SK-N-SH (cell line): Measurements from ENCODE around the gene NUDCD3. TPM values are rescaled to one million over a fixed set of nuclear protein-coding genes. Genes with fewer than 3 reads are reported as not detected.

Experiments
- CTCF ChIA-PET: fragments of 300-600, 350-600 bp; formaldehyde crosslinking; extraction: SDS; loops from one replicate; lab custom pipeline; 2021; lab: Yijun Ruan, JAX
- POLR2A ChIA-PET: fragments of 350-600 bp; sonication (Branson Sonifier 250); formaldehyde crosslinking; extraction: SDS; loops from one replicate; lab custom pipeline; 2020; ENCODE audit warnings: antibody characterized with exemption, inconsistent platforms; lab: Yijun Ruan, JAX
- DNase-seq: peaks from one replicate; pipeline ENCODE4 v3.0.0; 2012
- H2AFZ ChIP-seq: fragments of 200-600 bp; sonication (generic); 2 replicates; pipeline ENCODE4 v1.8.1; 2016; ENCODE audit warnings: antibody characterized with exemption, mild to moderate bottlenecking, low read depth
- H3F3A ChIP-seq: fragments of 200-600 bp; sonication (generic); replicated peaks from 2 replicates; pipeline ENCODE3; 2016; ENCODE audit warnings: antibody characterized with exemption, mild to moderate bottlenecking; ENCODE audit not compliant: insufficient read depth
- H3K27ac ChIP-seq, 2 experiments: fragments of 200-500 bp in 1 of 2; fragments of 200-600 bp in 1 of 2; sonication (Bioruptor generic) in 1 of 2; sonication (generic), shearing (Covaris generic) in 1 of 2; 2 replicates each; pipeline versions ENCODE4 v1.5.1 to v1.6.1; 2014 to 2016; ENCODE audit warnings: low read depth in 2 of 2, inconsistent platforms in 1 of 2, low read length in 1 of 2, mild to moderate bottlenecking in 1 of 2, mixed read lengths in 1 of 2
- H3K27me3 ChIP-seq: fragments of 200-600 bp; sonication (generic), shearing (Covaris generic); 2 replicates; pipeline ENCODE4 v1.6.1; 2016; ENCODE audit warnings: mixed run types; ENCODE audit not compliant: insufficient read depth
- H3K36me3 ChIP-seq, 2 experiments: fragments of 200-500 bp in 1 of 2; fragments of 200-600 bp in 1 of 2; sonication (Bioruptor generic) in 1 of 2; sonication (generic) in 1 of 2; replicated peaks in 1 of 2; 2 replicates each; pipeline versions ENCODE3 to v1.5.1; 2014 to 2016; ENCODE audit warnings: low read length in 1 of 2, mild to moderate bottlenecking in 1 of 2; ENCODE audit not compliant: insufficient read depth in 2 of 2, control insufficient read depth in 1 of 2
- H3K4me1 ChIP-seq, 2 experiments: fragments of 200-500 bp in 1 of 2; fragments of 200-600 bp in 1 of 2; sonication (Bioruptor generic) in 1 of 2; sonication (generic), shearing (Covaris generic) in 1 of 2; 2 replicates each; pipeline versions ENCODE4 v1.5.1 to v1.6.1; 2014 to 2016; ENCODE audit warnings: low read depth in 1 of 2, low read length in 1 of 2, mixed run types in 1 of 2; ENCODE audit not compliant: insufficient read depth in 2 of 2, control insufficient read depth in 1 of 2
- H3K4me2 ChIP-seq: fragments of 200-600 bp; sonication (generic), shearing (Covaris generic); 2 replicates; pipeline ENCODE4 v1.6.1; 2017; ENCODE audit warnings: mixed run types
- H3K4me3 ChIP-seq, 2 experiments: fragments of 200-500 bp in 1 of 2; fragments of 200-600 bp in 1 of 2; sonication (Bioruptor generic) in 1 of 2; sonication (generic), shearing (Covaris generic) in 1 of 2; 2 replicates each; pipeline versions ENCODE4 v1.5.1 to v1.8.1; 2014 to 2016; ENCODE audit warnings: low read depth in 2 of 2, inconsistent platforms in 1 of 2, low read length in 1 of 2, mild to moderate bottlenecking in 1 of 2, mixed read lengths in 1 of 2, moderate library complexity in 1 of 2
- H3K79me2 ChIP-seq: fragments of 200-600 bp; sonication (generic); 2 replicates; pipeline ENCODE4 v1.8.1; 2017; ENCODE audit warnings: mild to moderate bottlenecking; ENCODE audit not compliant: insufficient read depth
- H3K9ac ChIP-seq: fragments of 200-600 bp; sonication (generic); 2 replicates; pipeline ENCODE4 v1.6.1; 2017; ENCODE audit warnings: mixed run types
- H3K9me2 ChIP-seq: fragments of 200-600 bp; sonication (generic); 2 replicates; pipeline ENCODE4 v1.6.1; 2017; ENCODE audit warnings: mixed run types
- H3K9me3 ChIP-seq: fragments of 200-600 bp; sonication (generic); 2 replicates; pipeline ENCODE4 v1.6.1; 2017; ENCODE audit warnings: mixed run types, mild to moderate bottlenecking, moderate library complexity
- H4K20me1 ChIP-seq: fragments of 200-600 bp; sonication (generic); 2 replicates; pipeline ENCODE4 v1.6.1; 2017; ENCODE audit warnings: mild to moderate bottlenecking, mixed run types; ENCODE audit not compliant: insufficient read depth
- CHD2 ChIP-seq: fragments of 150-350 bp; IDR thresholded peaks from 2 replicates; pipeline ENCODE4 v1.6.1; 2018; ENCODE audit warnings: low read length; ENCODE audit not compliant: partially characterized antibody
- ELF1 ChIP-seq: IDR thresholded peaks from 2 replicates; pipeline ENCODE4 v1.4.0; 2012
- EZH2phosphoT487 ChIP-seq: fragments of 200-600 bp; sonication (generic); IDR thresholded peaks from 2 replicates; pipeline ENCODE4 v1.6.1; 2017; ENCODE audit warnings: low read depth, mixed run types, mild to moderate bottlenecking, antibody characterized with exemption, moderate library complexity, borderline replicate concordance
- FOXJ3 ChIP-seq: sonication (generic); formaldehyde crosslinking; IDR thresholded peaks from 2 replicates; pipeline ENCODE4 v1.5.1; 2020; ENCODE audit warnings: mild to moderate bottlenecking, missing genetic modification reagents
- FOXM1 ChIP-seq: IDR thresholded peaks from 2 replicates; pipeline ENCODE4 v1.4.0; 2012; ENCODE audit warnings: low read depth, mild to moderate bottlenecking
- GABPA ChIP-seq: IDR thresholded peaks from 2 replicates; pipeline ENCODE4 v1.4.0; 2012; ENCODE audit warnings: low read depth, mild to moderate bottlenecking
- MEF2A ChIP-seq: IDR thresholded peaks from 2 replicates; pipeline ENCODE4 v1.4.0; 2012; ENCODE audit warnings: low read depth, borderline replicate concordance
- MXI1 ChIP-seq: IDR thresholded peaks from 2 replicates; pipeline ENCODE4 v1.6.1; 2012; ENCODE audit warnings: mild to moderate bottlenecking, low read depth, low read length, improper control_type of control experiment
- NFIC ChIP-seq: IDR thresholded peaks from 2 replicates; pipeline ENCODE4 v1.4.0; 2012; ENCODE audit warnings: borderline replicate concordance
- NRF1 ChIP-seq: IDR thresholded peaks from 2 replicates; pipeline ENCODE4 v1.6.1; 2012; ENCODE audit warnings: low read depth, mild to moderate bottlenecking, low read length
- POLR2AphosphoS5 ChIP-seq: IDR thresholded peaks from 2 replicates; pipeline ENCODE4 v1.6.1; 2012; ENCODE audit warnings: low read depth, low read length
- RAD21 ChIP-seq: IDR thresholded peaks from 2 replicates; pipeline ENCODE4 v1.6.1; 2012; ENCODE audit warnings: mild to moderate bottlenecking, low read length
- RFX5 ChIP-seq: IDR thresholded peaks from 2 replicates; pipeline ENCODE4 v1.6.1; 2012; ENCODE audit warnings: mild to moderate bottlenecking, improper control_type of control experiment, low read length
- SIN3A ChIP-seq: IDR thresholded peaks from 2 replicates; pipeline ENCODE4 v1.6.1; 2012; ENCODE audit warnings: low read depth, mild to moderate bottlenecking, low read length, moderate library complexity, borderline replicate concordance
- SMC3 ChIP-seq: IDR thresholded peaks from 2 replicates; pipeline ENCODE4 v1.6.1; 2012; ENCODE audit warnings: low read depth, low read length, improper control_type of control experiment
- TAF1 ChIP-seq: IDR thresholded peaks from 2 replicates; pipeline ENCODE4 v1.6.1; 2012; ENCODE audit warnings: low read depth, mild to moderate bottlenecking, low read length, moderate library complexity, borderline replicate concordance
- TCF12 ChIP-seq: IDR thresholded peaks from 2 replicates; pipeline ENCODE4 v1.4.0; 2012
- TEAD4 ChIP-seq: IDR thresholded peaks from 2 replicates; pipeline ENCODE4 v1.4.0; 2012; ENCODE audit warnings: mild to moderate bottlenecking, borderline replicate concordance; ENCODE audit not compliant: insufficient read depth
- USF1 ChIP-seq: IDR thresholded peaks from 2 replicates; pipeline ENCODE4 v1.4.0; 2012; ENCODE audit warnings: low read depth, borderline replicate concordance
- YY1 ChIP-seq: IDR thresholded peaks from 2 replicates; pipeline ENCODE4 v1.4.0; 2012; ENCODE audit warnings: low read depth, mild to moderate bottlenecking
- WGBS: methylation state at CpG from one replicate; pipeline ENCODE4 v1.1.6; 2017; ENCODE audit warnings: low lambda C conversion rate; 5-methylcytosine and 5-hydroxymethylcytosine counted together
- polyA plus RNA-seq, 3 experiments: library from polyadenylated mRNA; depleted of rRNA; stranded (reverse); fragments of >200 nt; gene quantifications; 2 replicates each; pipeline ENCODE4 v1.2.3, GENCODE V29; 2012
- TF ChIP-seq, protein P1 (sequence below): IDR thresholded peaks from 2 replicates; pipeline ENCODE4 v1.4.0; 2012; ENCODE audit warnings: low read depth, borderline replicate concordance
- TF ChIP-seq, protein P2 (sequence below): fragments of 150-350 bp; IDR thresholded peaks from 2 replicates; pipeline ENCODE4 v1.6.1; 2016; ENCODE audit warnings: mild to moderate bottlenecking, low read depth, low read length

The NUDCD3 gene
- polyA plus RNA-seq, 1 of the 3 experiments (the other 2 are of a cell fraction) = 66.0 TPM

DNA sequence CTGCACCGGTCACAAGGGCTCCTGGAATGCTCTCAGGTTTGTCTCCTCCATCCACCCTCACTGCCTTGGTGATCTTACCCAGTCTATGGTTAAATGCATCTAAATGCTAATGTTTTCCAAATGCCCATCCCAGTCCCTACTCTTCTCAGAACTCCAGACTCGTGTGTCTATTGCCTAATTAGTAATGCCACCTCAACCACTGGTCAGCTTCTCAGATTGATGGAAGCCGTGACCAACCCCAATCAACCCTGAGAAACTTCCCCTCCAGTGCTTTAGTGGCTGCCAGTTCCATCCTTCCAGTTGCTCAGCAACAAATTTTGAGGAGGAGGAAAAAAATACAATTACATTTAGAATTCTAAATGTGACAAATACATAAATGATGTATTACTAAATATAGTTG is 18.6 kb downstream of the NUDCD3 start:
- Histone ChIP-seq H3K9me3 (no peaks in the 10 kb centered on the region), H3K27me3 (no peaks in the 10 kb centered on the region), H2AFZ (no peak overlapping the region), H4K20me1 (peaks cover 56% of the 10 kb centered on the region), H3K9me2 (no peaks in the 10 kb centered on the region), H3K79me2 (peaks cover 98% of the 10 kb centered on the region), H3F3A (peaks cover 22% of the 10 kb centered on the region), H3K4me3 (no peak overlapping the region), H3K4me1 (peaks cover 24 to 29% of the 10 kb centered on the region in 2 experiments), H3K36me3 (peaks cover 67 to 85% of the 10 kb centered on the region in 2 experiments), H3K27ac (no peak overlapping the region), H3K9ac (no peak overlapping the region), H3K4me2 (no peak overlapping the region)
- no peak for DNase-seq
- CTCF ChIA-PET = interaction anchor here (0.7 to 2.0 kb wide), 5 partner anchors 17 to 231 kb away, joined by 3 to 5 read pairs (median 3); no protein-coding TSS in a partner anchor
- POLR2A ChIA-PET = no interaction called here
- TF ChIP-seq RFX5 (no peak), FOXM1 (no peak), MXI1 (no peak), TEAD4 (no peak), CHD2 (no peak), NRF1 (no peak), POLR2AphosphoS5 (no peak), TCF12 (no peak), FOXJ3 (CRISPR knock-in tag) (no peak), ELF1 (no peak)
- TF ChIP-seq, protein P1, sequence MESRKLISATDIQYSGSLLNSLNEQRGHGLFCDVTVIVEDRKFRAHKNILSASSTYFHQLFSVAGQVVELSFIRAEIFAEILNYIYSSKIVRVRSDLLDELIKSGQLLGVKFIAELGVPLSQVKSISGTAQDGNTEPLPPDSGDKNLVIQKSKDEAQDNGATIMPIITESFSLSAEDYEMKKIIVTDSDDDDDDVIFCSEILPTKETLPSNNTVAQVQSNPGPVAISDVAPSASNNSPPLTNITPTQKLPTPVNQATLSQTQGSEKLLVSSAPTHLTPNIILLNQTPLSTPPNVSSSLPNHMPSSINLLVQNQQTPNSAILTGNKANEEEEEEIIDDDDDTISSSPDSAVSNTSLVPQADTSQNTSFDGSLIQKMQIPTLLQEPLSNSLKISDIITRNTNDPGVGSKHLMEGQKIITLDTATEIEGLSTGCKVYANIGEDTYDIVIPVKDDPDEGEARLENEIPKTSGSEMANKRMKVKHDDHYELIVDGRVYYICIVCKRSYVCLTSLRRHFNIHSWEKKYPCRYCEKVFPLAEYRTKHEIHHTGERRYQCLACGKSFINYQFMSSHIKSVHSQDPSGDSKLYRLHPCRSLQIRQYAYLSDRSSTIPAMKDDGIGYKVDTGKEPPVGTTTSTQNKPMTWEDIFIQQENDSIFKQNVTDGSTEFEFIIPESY = no peak
- WGBS = 89% methylated on average over 3 of the region's 3 CpGs

DNA sequence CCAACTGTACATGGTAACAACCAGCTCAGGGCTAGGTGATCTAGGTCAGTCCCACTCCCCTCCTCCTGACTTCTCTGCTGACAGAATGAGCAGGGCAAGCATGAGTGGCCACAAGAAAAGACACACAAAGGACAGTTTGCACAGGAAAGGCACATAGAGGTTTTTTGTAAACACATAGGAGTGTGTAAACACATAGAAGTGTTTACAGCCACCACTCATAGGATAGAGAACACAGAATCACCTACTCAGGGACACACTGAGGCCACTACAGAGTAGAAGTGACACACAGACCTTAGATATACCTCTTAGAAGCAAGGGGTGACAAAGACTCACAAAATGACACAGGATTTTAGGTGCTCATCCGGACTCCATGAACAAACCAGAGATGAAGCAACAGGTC is 19.0 kb downstream of the NUDCD3 start:
- Histone ChIP-seq H3K79me2 (peaks cover 98% of the 10 kb centered on the region), H3K36me3 (peaks cover 64 to 85% of the 10 kb centered on the region in 2 experiments), H4K20me1 (peaks cover 56% of the 10 kb centered on the region), H3K4me3 (no peak overlapping the region), H3K27me3 (no peaks in the 10 kb centered on the region), H2AFZ (no peak overlapping the region), H3K27ac (no peak overlapping the region; a peak in 1 of 4 replicates), H3K9me2 (no peaks in the 10 kb centered on the region), H3K4me1 (peaks cover 24 to 33% of the 10 kb centered on the region in 2 experiments), H3K4me2 (no peak overlapping the region), H3K9ac (no peak overlapping the region), H3K9me3 (no peaks in the 10 kb centered on the region), H3F3A (peaks cover 25% of the 10 kb centered on the region)
- no peak for TF ChIP-seq RFX5
- no peak for TF ChIP-seq GABPA
- TF ChIP-seq FOXJ3 (CRISPR knock-in tag) = no peak
- TF ChIP-seq USF1 = no peak
- TF ChIP-seq, protein P2, sequence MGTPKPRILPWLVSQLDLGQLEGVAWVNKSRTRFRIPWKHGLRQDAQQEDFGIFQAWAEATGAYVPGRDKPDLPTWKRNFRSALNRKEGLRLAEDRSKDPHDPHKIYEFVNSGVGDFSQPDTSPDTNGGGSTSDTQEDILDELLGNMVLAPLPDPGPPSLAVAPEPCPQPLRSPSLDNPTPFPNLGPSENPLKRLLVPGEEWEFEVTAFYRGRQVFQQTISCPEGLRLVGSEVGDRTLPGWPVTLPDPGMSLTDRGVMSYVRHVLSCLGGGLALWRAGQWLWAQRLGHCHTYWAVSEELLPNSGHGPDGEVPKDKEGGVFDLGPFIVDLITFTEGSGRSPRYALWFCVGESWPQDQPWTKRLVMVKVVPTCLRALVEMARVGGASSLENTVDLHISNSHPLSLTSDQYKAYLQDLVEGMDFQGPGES = no peak
- no peak for TF ChIP-seq SMC3
- TF ChIP-seq CHD2 = no peak
- TF ChIP-seq MXI1 = no peak
- TF ChIP-seq YY1 = no peak
- TF ChIP-seq NFIC = no peak
- no peak for TF ChIP-seq RAD21
- TF ChIP-seq TEAD4 = no peak
- no peak for TF ChIP-seq FOXM1
- TF ChIP-seq EZH2phosphoT487 = no peak
- TF ChIP-seq ELF1 = no peak
- no peak for TF ChIP-seq POLR2AphosphoS5
- TF ChIP-seq TAF1 = no peak
- no peak for TF ChIP-seq MEF2A
- TF ChIP-seq, protein P1 = no peak
- TF ChIP-seq SIN3A = no peak
- WGBS = 88% methylated on average over 1 of the region's 1 CpG
- no peak for DNase-seq
- CTCF ChIA-PET = interaction anchor here (0.7 to 2.0 kb wide), 5 partner anchors 18 to 230 kb away, joined by 3 to 5 read pairs (median 3); no protein-coding TSS in a partner anchor
- POLR2A ChIA-PET = no interaction called here
